AG04449 (cell line): ENCODE data around the gene KCNMB1.

ENCODE experiments used
- CTCF ChIA-PET: fragments of 350-600 bp; formaldehyde crosslinking; extraction: SDS; loops from one replicate; lab custom pipeline; 2021; ENCODE audit warnings: antibody characterized with exemption; lab: Yijun Ruan, JAX
- POLR2A ChIA-PET: fragments of 400-600, 350-600 bp; formaldehyde crosslinking; extraction: SDS; loops from one replicate; lab custom pipeline; 2020; ENCODE audit warnings: antibody characterized with exemption, inconsistent platforms; lab: Yijun Ruan, JAX
- DNase-seq: peaks from one replicate; pipeline ENCODE4 v3.0.0-alpha.2; 2010; ENCODE audit warnings: low read depth, low spot score
- H3K4me3 ChIP-seq: 2 replicates; pipeline ENCODE4 v1.5.1; 2011; ENCODE audit warnings: low read depth, mild to moderate bottlenecking, control low read depth, low read length
- TF ChIP-seq, protein P1 (sequence below): IDR thresholded peaks from one replicate; pipeline ENCODE4 v1.5.1; 2011; ENCODE audit warnings: mild to moderate bottlenecking, moderate library complexity, low read length, control low read depth, inconsistent platforms; ENCODE audit not compliant: insufficient read depth; ENCODE audit errors: missing control alignments

Gene KCNMB1

DNA sequence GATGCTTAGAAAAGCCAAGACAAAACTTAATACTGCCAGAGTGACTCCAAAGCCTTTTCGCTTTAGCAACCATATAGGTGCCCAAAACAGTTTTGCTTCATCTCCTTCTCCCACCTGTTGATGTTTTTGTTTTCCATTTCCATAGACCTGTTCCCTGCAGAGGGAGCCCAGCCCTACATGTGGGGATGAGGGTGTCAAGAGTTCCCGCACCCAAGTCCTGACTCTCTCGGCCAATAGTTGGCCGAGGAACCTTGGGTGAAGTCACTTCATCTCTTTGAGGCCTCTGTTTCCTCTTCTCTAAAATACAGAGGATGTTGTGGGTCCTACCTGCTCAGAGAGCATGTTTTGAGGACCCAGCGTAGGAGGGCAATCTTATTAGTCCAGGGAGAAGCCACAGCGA is 53.1 kb downstream of the KCNMB1 start:
- CTCF ChIA-PET, result no interaction called here
- POLR2A ChIA-PET, result no interaction called here

DNA sequence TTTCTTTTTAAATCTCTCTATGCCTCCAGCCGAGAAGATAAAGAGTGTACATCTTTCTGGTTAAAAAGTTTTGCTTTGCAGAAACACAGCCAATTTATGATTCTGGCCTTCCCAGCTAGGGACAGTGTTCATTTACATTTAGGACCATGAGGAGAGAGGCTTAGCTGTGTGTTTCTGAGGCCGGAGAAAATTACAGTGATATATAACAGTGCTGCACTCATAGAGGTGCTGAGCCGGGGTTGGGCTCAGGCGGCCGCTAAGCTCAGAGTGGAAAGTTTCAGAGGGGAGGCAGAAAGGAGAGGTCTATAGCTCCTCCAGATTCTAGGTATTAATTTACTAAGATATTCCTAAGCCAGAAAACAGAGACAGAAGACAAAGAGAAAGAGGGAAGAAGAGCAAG is 54.5 kb downstream of the KCNMB1 start:
- no peak for DNase-seq
- H3K4me3 ChIP-seq, result no peak overlapping the region
- CTCF ChIA-PET, result no interaction called here
- TF ChIP-seq, protein P1, sequence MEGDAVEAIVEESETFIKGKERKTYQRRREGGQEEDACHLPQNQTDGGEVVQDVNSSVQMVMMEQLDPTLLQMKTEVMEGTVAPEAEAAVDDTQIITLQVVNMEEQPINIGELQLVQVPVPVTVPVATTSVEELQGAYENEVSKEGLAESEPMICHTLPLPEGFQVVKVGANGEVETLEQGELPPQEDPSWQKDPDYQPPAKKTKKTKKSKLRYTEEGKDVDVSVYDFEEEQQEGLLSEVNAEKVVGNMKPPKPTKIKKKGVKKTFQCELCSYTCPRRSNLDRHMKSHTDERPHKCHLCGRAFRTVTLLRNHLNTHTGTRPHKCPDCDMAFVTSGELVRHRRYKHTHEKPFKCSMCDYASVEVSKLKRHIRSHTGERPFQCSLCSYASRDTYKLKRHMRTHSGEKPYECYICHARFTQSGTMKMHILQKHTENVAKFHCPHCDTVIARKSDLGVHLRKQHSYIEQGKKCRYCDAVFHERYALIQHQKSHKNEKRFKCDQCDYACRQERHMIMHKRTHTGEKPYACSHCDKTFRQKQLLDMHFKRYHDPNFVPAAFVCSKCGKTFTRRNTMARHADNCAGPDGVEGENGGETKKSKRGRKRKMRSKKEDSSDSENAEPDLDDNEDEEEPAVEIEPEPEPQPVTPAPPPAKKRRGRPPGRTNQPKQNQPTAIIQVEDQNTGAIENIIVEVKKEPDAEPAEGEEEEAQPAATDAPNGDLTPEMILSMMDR, result no peak
- POLR2A ChIA-PET, result no interaction called here

More for the DNA sequence above, 53.1 kb downstream of the KCNMB1 start:
- H3K4me3 ChIP-seq, result no peak overlapping the region
- no peak for DNase-seq
- TF ChIP-seq, protein P1, result no peak

DNA sequence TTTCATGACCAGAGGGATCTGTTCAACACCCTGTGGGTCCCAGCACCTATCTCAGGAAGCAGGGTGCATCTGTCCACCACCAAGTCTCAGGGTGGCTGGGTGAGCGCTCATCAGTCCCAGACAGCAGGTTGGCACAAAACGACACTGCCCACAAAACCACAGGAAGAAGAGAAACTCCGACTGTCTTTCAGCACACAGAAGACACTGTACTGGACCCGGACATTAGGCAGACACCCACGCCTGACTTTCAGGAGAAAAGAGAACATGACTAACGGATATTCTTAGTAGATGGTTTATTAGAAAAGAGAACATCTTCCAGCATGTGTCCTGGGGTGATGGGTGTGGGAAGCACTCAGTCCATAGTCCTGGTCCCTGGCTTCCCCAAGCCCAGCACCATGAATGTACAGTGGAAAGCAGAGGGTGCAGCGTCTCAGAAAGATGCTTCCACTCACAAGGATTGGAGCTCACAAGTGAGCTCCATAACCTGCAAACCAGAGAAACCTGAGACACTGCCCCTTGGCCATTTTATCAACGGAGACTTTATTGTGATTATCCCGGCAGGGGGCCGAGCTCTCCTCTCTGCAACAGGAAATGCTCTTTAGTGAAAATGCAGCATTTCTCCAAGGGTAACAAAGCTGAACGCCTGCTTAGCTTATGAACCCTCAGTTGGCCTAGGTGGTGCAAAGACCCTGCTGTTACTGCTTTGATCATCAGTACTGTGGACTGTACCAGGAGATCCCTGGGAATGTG is 55.8 kb downstream of the KCNMB1 start:
- TF ChIP-seq, protein P1, result no peak
- no peak overlapping the region for H3K4me3 ChIP-seq
- no peak for DNase-seq
- POLR2A ChIA-PET, result no interaction called here
- CTCF ChIA-PET, result no interaction called here

DNA sequence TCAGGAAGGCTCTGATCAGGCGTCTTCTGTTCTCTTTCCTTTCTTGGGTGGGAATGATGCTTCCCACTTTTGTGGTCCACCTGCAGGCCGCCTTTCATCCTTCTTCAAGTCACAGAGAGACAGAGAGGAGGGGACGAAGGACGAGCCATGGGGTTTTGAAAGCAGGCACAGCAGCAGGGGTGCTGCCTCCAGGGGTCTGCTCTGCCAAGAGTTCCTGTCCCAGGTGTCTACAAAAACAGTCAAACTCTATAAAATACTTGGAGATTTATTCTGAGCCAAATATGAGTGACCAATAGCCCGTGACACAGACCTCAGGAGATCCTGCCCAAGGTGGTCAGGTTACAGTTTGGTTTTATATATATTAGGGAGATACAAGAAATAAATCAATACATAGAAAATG is 57.1 kb downstream of the KCNMB1 start:
- ChIA-PET POLR2A (no interaction called here), CTCF (no interaction called here)
- no peak for DNase-seq
- no peak overlapping the region for H3K4me3 ChIP-seq
- TF ChIP-seq, protein P1, result no peak

DNA sequence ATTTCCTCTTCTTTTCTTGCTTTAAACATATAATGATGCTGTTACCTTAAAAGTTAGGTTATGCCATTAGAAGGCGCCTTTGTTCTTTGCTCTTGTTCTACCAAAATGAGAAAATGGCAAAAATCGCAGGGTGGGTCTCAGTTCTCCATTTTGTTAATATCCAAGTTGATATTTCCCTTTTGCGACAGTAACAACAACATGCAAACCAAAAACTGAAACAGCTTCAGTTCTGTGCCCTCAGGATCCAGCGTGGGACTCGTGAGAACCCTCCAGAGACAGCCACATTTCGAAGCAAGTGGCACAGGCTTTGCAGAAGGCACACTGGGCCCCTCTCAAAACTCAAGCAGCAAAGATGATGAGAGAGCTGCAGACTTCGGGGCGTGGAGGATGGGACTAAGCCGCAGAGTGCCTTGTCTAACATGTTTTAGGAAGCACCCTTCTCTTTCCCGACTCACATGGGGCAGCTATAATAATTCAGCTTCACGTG is 58.6 kb downstream of the KCNMB1 start:
- ChIA-PET POLR2A (no interaction called here), CTCF (interaction anchor here (0.7 kb wide), 2 partner anchors 17 to 59 kb away, joined by 3 read pairs; no protein-coding TSS in a partner anchor)
- H3K4me3 ChIP-seq, result no peak overlapping the region
- no peak for DNase-seq
- TF ChIP-seq, protein P1, result no peak

DNA sequence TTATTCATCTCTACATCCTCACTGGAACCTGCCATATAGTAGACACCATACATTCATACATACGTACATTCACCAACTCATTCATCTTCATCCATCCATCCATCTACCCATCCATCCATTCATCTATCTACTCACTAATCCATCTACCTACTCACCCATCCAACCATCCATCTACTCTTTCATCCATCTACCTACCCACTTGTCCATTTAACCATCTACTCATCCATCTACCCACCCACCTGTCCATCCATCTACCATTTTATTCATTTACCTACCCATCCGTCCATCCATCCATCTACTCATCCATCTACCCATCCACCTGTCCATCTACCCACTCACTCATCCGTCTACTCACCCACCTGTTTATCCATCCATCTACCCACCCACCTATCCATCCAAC is 59.6 kb downstream of the KCNMB1 start:
- ChIA-PET CTCF (no interaction called here), POLR2A (no interaction called here)
- no peak overlapping the region for H3K4me3 ChIP-seq
- DNase-seq, result no peak
- TF ChIP-seq, protein P1, result no peak
